PC-9 (cell line): ENCODE data around the gene STEAP1B. TPM values are rescaled to one million over a fixed set of nuclear protein-coding genes. Genes with fewer than 3 reads are reported as not detected.

Experiments used
- BruUV-seq: library from RNA; stranded (reverse); fragments of 400-500 nt; replicated peaks from 2 replicates; lab custom pipeline; 2021; lab: Mats Ljungman, UMichigan
- CTCF ChIA-PET: fragments of 300-600 bp; sonication (Branson Sonifier 250); formaldehyde crosslinking; loops from one replicate; lab custom pipeline; 2022; ENCODE audit warnings: antibody characterized with exemption; lab: Charles Lee
- POLR2A ChIA-PET: fragments of 300-600 bp; sonication (Branson Sonifier 250); formaldehyde crosslinking; loops from one replicate; lab custom pipeline; 2022; ENCODE audit warnings: antibody characterized with exemption; ENCODE audit not compliant: unreplicated experiment; lab: Charles Lee
- DNase-seq, 2 experiments: peaks; one replicate each; pipeline versions ENCODE4 v3.0.0 to v3.0.0-alpha.2; 2015 to 2022; ENCODE audit warnings: mixed read lengths in 1 of 2
- H2AFZ ChIP-seq: fragments of 200-600 bp; sonication (generic); 2 replicates; pipeline ENCODE4 v1.8.1; 2017; ENCODE audit warnings: antibody characterized with exemption
- H3F3A ChIP-seq: fragments of 200-600 bp; sonication (generic); 2 replicates; pipeline ENCODE4 v1.8.1; 2017; ENCODE audit warnings: antibody characterized with exemption, mild to moderate bottlenecking, low read depth; ENCODE audit not compliant: insufficient read depth
- H3K27ac ChIP-seq: fragments of 200-600 bp; sonication (generic); 2 replicates; pipeline ENCODE4 v1.6.1; 2016; ENCODE audit warnings: mixed run types
- H3K27me3 ChIP-seq: fragments of 200-600 bp; sonication (generic); 2 replicates; pipeline ENCODE4 v1.6.1; 2016; ENCODE audit warnings: low read depth, mixed run types; ENCODE audit not compliant: insufficient read depth
- H3K36me3 ChIP-seq: fragments of 200-600 bp; sonication (generic); 2 replicates; pipeline ENCODE4 v1.6.1; 2016; ENCODE audit warnings: low read depth, mixed run types
- H3K4me1 ChIP-seq: fragments of 200-600 bp; sonication (generic); replicated peaks from 2 replicates; pipeline ENCODE4 v1.6.1; 2016; ENCODE audit warnings: mixed run types; ENCODE audit not compliant: insufficient read depth
- H3K4me2 ChIP-seq: fragments of 200-600 bp; sonication (generic); 2 replicates; pipeline ENCODE4 v1.6.1; 2017; ENCODE audit warnings: mixed run types
- H3K4me3 ChIP-seq: fragments of 200-600 bp; sonication (generic); 2 replicates; pipeline ENCODE4 v1.6.1; 2016; ENCODE audit warnings: mixed run types
- H3K79me2 ChIP-seq: fragments of 200-600 bp; sonication (generic); 2 replicates; pipeline ENCODE4 v1.6.1; 2017; ENCODE audit warnings: low read depth, mixed run types
- H3K9me2 ChIP-seq: fragments of 200-600 bp; sonication (generic); 2 replicates; pipeline ENCODE4 v1.8.1; 2017; ENCODE audit warnings: mild to moderate bottlenecking; ENCODE audit not compliant: insufficient read depth
- H3K9me3 ChIP-seq: fragments of 200-600 bp; sonication (generic); 2 replicates; pipeline ENCODE4 v1.8.1; 2016; ENCODE audit warnings: low read depth; ENCODE audit not compliant: insufficient read depth
- H4K20me1 ChIP-seq: fragments of 200-600 bp; sonication (generic); 2 replicates; pipeline ENCODE4 v1.8.1; 2017; ENCODE audit not compliant: insufficient read depth
- CTCF ChIP-seq: fragments of 200-600 bp; sonication (generic); conservative IDR thresholded peaks from 2 replicates; pipeline ENCODE4 v1.6.1; 2017; ENCODE audit warnings: mixed run types, antibody characterized with exemption, mild to moderate bottlenecking, moderate library complexity
- EZH2 ChIP-seq: fragments of 200-600 bp; sonication (generic); IDR thresholded peaks from 2 replicates; pipeline ENCODE4 v1.8.0; 2017; ENCODE audit warnings: antibody characterized with exemption, low read depth
- intact Hi-C: fragments of 100-400 bp; cut with micrococcal nuclease; formaldehyde crosslinking; loops from one replicate; pipeline ENCODE4 v1.10.0; 2022; ENCODE audit not compliant: unreplicated experiment
- total RNA-seq: library from RNA; stranded (reverse); gene quantifications from 2 replicates; pipeline ENCODE4 v1.2.3, GENCODE V29; 2021

The STEAP1B gene
- total RNA-seq, 1 experiment from 2014 or later, result 0.35 TPM

GRCh38 chr7:22432203-22432718, 67.7 kb downstream of the STEAP1B start:
- H3K27me3 ChIP-seq, result no peaks in the 10 kb centered on the region
- H3K4me3 ChIP-seq, result no peak overlapping the region
- ChIA-PET CTCF (no interaction called here), POLR2A (no interaction called here)
- intact Hi-C loops, result loop anchor here (5.0 kb wide), 1 partner anchor 80 kb away; no protein-coding TSS in a partner anchor
- no peak for DNase-seq
- peak overlapping the region; percentile 55; the same call in 1 of the 2 replicates for H2AFZ ChIP-seq
- no TSS peak for BruUV-seq
- H3K79me2 ChIP-seq, result no peaks in the 10 kb centered on the region
- H3K27ac ChIP-seq, result peak overlapping the region; percentile 91
- H3K4me2 ChIP-seq, result peak overlapping the region; percentile 72
- H4K20me1 ChIP-seq, result no peaks in the 10 kb centered on the region
- no peaks in the 10 kb centered on the region for H3K36me3 ChIP-seq
- 0 out of 2 replicates have a peak, but pooled peaks cover 5% of the 10 kb centered on the region for H3K9me2 ChIP-seq
- peaks cover 59% of the 10 kb centered on the region for H3K4me1 ChIP-seq
- peaks cover 28% of the 10 kb centered on the region for H3F3A ChIP-seq
- peaks cover 7% of the 10 kb centered on the region; the same call in 1 of the 2 replicates for H3K9me3 ChIP-seq
- no peak for TF ChIP-seq CTCF
- TF ChIP-seq EZH2, result no peak

- BruUV-seq, result no TSS peak
- Histone ChIP-seq H3K4me2 (no peak overlapping the region), H4K20me1 (no peaks in the 10 kb centered on the region), H3K36me3 (no peaks in the 10 kb centered on the region), H3K9me3 (peaks cover 7% of the 10 kb centered on the region; the same call in 1 of the 2 replicates), H2AFZ (0 out of 2 replicates have a peak overlapping the region, but pooled peaks have one; percentile 19), H3K27me3 (no peaks in the 10 kb centered on the region), H3K4me3 (no peak overlapping the region), H3K4me1 (peaks cover 59% of the 10 kb centered on the region), H3F3A (peaks cover 28% of the 10 kb centered on the region), H3K27ac (peak overlapping the region; percentile 27), H3K79me2 (no peaks in the 10 kb centered on the region), H3K9me2 (0 out of 2 replicates have a peak, but pooled peaks cover 5% of the 10 kb centered on the region)
- intact Hi-C loops, result loop anchor here (5.0 kb wide), 1 partner anchor 78 kb away; no protein-coding TSS in a partner anchor
- CTCF ChIA-PET, result no interaction called here
- POLR2A ChIA-PET, result no interaction called here
- peak in 1 of 2 experiments; percentile 75 for DNase-seq
- no peak for TF ChIP-seq CTCF
- no peak for TF ChIP-seq EZH2
Observed at GRCh38 chr7:22430457-22430856, 69.5 kb downstream of the STEAP1B start.

- Histone ChIP-seq H3K4me1 (peaks cover 51% of the 10 kb centered on the region), H3K4me2 (no peak overlapping the region), H2AFZ (no peak overlapping the region), H3K9me3 (peaks cover 7% of the 10 kb centered on the region; the same call in 1 of the 2 replicates), H3K27me3 (no peaks in the 10 kb centered on the region), H4K20me1 (no peaks in the 10 kb centered on the region), H3K36me3 (no peaks in the 10 kb centered on the region), H3K4me3 (no peak overlapping the region), H3K9me2 (0 out of 2 replicates have a peak, but pooled peaks cover 5% of the 10 kb centered on the region), H3F3A (peaks cover 17% of the 10 kb centered on the region), H3K27ac (no peak overlapping the region), H3K79me2 (no peaks in the 10 kb centered on the region)
- ChIA-PET CTCF (no interaction called here), POLR2A (no interaction called here)
- TF ChIP-seq CTCF (no peak), EZH2 (no peak)
- BruUV-seq, result no TSS peak
- intact Hi-C loops, result no loop called here
- no peak for DNase-seq
Observed at GRCh38 chr7:22429386-22429785, 70.6 kb downstream of the STEAP1B start.
